RWPE1 (cell line): ENCODE results near the gene JAZF1.

Source experiments
- CTCF ChIA-PET: fragments of 350-600 bp; sonication (Branson Sonifier 250); formaldehyde crosslinking; extraction: SDS; loops from one replicate; lab custom pipeline; 2021; lab: Yijun Ruan, JAX
- POLR2A ChIA-PET: fragments of 400-600 bp; formaldehyde crosslinking; extraction: SDS; loops from one replicate; lab custom pipeline; 2020; ENCODE audit warnings: antibody characterized with exemption; ENCODE audit not compliant: low non-redundant PET; lab: Yijun Ruan, JAX
- DNase-seq: peaks from one replicate; pipeline ENCODE4 v3.0.0; 2012; ENCODE audit warnings: low spot score
- H3K27ac ChIP-seq: fragments of 450-650 bp; 2 replicates; pipeline ENCODE4 v1.5.1; 2017
- CTCF ChIP-seq: fragments of 450-650 bp; conservative IDR thresholded peaks from 2 replicates; pipeline ENCODE4 v1.5.1; 2017; ENCODE audit warnings: low read depth, mild to moderate bottlenecking

The JAZF1 gene

GRCh38 chr7:28180364-28181147 lies at the start of gene JAZF1:
JAZF1 (minus strand) TSS chr7:28180795.
- peak; percentile 50 for DNase-seq
- CTCF ChIA-PET, result interaction anchor here (1.4 kb wide), 1 partner anchor 14 kb away, joined by 4 read pairs; no protein-coding TSS in a partner anchor
- TF ChIP-seq CTCF, result no peak
- peak within 1 kb of the TSS; percentile 65 for H3K27ac ChIP-seq
- POLR2A ChIA-PET, result no interaction called here

DNA sequence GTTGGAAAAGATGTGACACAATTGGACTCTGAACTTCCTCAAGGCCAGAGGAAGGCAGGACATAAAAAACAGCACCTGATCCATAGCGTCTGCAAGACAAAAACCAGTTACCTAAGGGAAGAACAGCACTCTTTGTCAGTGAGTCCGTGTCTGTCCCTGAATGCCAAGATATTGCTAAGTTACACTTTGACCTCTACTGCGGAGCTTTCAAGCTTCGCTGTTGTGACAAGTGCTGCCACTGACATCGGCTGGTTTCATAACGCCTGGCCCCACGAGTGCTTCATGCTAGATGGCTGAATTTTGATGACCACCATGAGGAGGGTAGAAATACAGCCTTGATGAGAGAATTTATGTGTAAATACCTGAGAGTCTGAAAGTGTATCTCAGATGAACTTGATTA lies 49.7 kb upstream of the JAZF1 start:
- POLR2A ChIA-PET, result no interaction called here
- no peak overlapping the region for H3K27ac ChIP-seq
- no peak for DNase-seq
- no peak for TF ChIP-seq CTCF
- CTCF ChIA-PET, result no interaction called here

GRCh38 chr7:28228396-28228795 lies 47.8 kb upstream of the JAZF1 start:
- no peak overlapping the region for H3K27ac ChIP-seq
- TF ChIP-seq CTCF, result no peak
- no peak for DNase-seq
- CTCF ChIA-PET, result no interaction called here
- POLR2A ChIA-PET, result no interaction called here

DNA sequence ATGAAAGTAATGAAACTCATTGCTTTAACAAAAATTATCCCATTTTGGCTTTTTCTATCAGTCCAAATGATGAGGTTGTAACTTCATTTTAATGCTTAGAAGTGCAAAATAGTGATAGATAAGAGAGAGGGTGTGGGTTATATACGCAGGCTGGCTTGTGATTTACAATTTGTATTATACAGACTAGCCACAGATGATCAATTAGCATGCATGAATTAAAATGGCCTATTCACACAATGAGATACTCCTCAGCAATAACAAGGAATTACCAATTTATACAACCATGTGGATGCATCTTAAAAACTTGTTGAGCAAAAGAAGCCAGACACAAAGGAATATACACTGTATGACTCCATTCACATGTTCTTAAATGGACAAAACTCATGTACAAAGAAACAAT lies 45.4 kb upstream of the JAZF1 start:
- no peak for TF ChIP-seq CTCF
- H3K27ac ChIP-seq, result no peak overlapping the region
- POLR2A ChIA-PET, result interaction anchor here (0.8 kb wide), 1 partner anchor 331 kb away, joined by 5 read pairs; no protein-coding TSS in a partner anchor
- DNase-seq, result no peak
- CTCF ChIA-PET, result no interaction called here

GRCh38 chr7:28225576-28225975 lies 45.0 kb upstream of the JAZF1 start:
- POLR2A ChIA-PET, result no interaction called here
- DNase-seq, result no peak
- H3K27ac ChIP-seq, result no peak overlapping the region
- no peak for TF ChIP-seq CTCF
- CTCF ChIA-PET, result no interaction called here

- ChIA-PET CTCF (interaction anchor here (0.6 kb wide), 1 partner anchor 13 kb away, joined by 3 read pairs; no protein-coding TSS in a partner anchor), POLR2A (no interaction called here)
Observed at GRCh38 chr7:28224675-28225074, 44.1 kb upstream of the JAZF1 start.

More at GRCh38 chr7:28224675-28225074, 44.1 kb upstream of the JAZF1 start:
- no peak for DNase-seq
- no peak for TF ChIP-seq CTCF
- H3K27ac ChIP-seq, result no peak overlapping the region
